ENCODE data around the gene HOXA3. TPM values are rescaled to one million over a fixed set of nuclear protein-coding genes. Genes with fewer than 3 reads are reported as not detected.

HOXA3 gene
- total RNA-seq, 4 donors from 2014 or later, result 10.2 to 16.6 (median 13.8) TPM

DNA sequence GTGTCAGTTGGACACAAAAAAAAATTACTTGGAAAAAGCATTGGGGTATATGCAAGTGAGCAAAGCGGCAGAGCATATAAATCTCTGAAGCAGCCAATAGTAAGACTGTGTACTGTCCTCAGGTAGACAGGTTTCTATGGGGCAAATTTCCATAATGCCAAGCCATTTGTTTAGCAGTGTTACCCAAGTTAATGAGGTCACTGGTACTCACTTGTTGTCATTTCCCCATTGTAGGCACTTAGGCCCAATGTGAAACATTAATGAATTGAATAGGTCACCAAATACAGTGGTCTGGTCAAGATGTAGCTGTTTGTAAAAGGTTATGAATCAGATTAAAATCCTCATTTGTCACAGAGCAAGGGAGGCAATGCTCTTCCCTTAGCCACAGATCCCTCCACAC, 84.1 kb downstream of the HOXA3 start:
- peaks cover 0 to 13% (median 6%) of the 10 kb centered on the region in 4 donors for H3K4me1 ChIP-seq
- no peak overlapping the region for H3K4me3 ChIP-seq
- intact Hi-C loops (cut with DNase I), result loop anchor here (10.0 kb wide), 1 partner anchor 173 kb away; no protein-coding TSS in a partner anchor
- WGBS, result 87% methylated on average over 1 of the region's 1 CpG
- TF ChIP-seq, protein P1, sequence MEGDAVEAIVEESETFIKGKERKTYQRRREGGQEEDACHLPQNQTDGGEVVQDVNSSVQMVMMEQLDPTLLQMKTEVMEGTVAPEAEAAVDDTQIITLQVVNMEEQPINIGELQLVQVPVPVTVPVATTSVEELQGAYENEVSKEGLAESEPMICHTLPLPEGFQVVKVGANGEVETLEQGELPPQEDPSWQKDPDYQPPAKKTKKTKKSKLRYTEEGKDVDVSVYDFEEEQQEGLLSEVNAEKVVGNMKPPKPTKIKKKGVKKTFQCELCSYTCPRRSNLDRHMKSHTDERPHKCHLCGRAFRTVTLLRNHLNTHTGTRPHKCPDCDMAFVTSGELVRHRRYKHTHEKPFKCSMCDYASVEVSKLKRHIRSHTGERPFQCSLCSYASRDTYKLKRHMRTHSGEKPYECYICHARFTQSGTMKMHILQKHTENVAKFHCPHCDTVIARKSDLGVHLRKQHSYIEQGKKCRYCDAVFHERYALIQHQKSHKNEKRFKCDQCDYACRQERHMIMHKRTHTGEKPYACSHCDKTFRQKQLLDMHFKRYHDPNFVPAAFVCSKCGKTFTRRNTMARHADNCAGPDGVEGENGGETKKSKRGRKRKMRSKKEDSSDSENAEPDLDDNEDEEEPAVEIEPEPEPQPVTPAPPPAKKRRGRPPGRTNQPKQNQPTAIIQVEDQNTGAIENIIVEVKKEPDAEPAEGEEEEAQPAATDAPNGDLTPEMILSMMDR (IDR thresholded peaks at IDR 0.05), result no peak
- TF ChIP-seq POLR2A (IDR thresholded peaks at IDR 0.05; ENCODE audit: low read depth) (no peak), POLR2AphosphoS5 (IDR thresholded peaks at IDR 0.05) (no peak)
- no peak for DNase-seq (ENCODE audit: extremely low spot score)
- no peaks in the 10 kb centered on the region for H3K9me3 ChIP-seq
- H3K36me3 ChIP-seq, result no peaks in the 10 kb centered on the region
- H3K27me3 ChIP-seq, result no peaks in the 10 kb centered on the region
- H3K27ac ChIP-seq (replicated peaks in 1 of 4), result no peak overlapping the region

DNA sequence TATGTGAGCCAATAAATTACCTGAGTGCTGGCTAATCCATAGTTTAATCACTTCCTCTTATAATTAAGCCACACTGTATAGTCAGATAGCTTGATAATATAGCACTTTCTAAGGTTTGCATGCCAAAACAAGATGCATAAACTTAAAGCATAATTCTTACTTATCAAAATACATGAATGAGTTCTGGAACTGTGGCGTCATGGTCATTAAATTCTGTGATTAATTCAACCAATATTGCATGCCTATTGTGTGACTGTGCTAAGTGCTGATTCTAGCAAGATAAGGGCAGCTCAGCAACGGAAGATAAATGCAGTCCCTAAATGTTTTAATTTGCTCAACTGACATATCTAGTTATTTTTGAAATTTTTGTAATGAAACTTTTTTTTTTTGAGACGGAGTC, 86.2 kb downstream of the HOXA3 start:
- 77% methylated on average over 3 of the region's 3 CpGs for WGBS

DNA sequence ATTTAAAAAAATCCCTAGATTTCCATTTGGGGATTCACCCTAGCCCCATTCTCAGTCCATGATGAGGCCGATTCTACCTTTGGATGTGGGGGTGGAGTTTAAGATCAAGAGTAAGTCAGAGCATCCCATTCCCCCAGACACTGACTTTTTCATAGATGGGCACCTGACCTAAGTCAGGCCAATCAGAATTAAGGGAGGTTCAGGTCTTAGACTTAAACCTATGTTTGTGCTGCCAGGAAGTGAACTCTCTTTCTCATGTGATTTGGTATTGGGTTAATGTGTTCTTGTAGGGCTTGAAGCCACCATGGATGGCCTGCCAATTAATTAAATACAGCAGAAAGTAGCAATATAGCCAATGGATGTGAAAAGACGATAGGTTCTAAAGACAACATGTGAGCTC, 86.7 kb downstream of the HOXA3 start:
- H3K4me3 ChIP-seq, result no peak overlapping the region
- no peak for TF ChIP-seq POLR2A (IDR thresholded peaks at IDR 0.05; ENCODE audit: low read depth)
- TF ChIP-seq EP300 (IDR thresholded peaks at IDR 0.05), result no peak
- TF ChIP-seq, protein P1 (IDR thresholded peaks at IDR 0.05), result no peak
- no peak for TF ChIP-seq POLR2AphosphoS5 (IDR thresholded peaks at IDR 0.05)
- intact Hi-C loops (cut with DNase I), result loop anchor here (10.0 kb wide), 1 partner anchor 171 kb away; no protein-coding TSS in a partner anchor
- WGBS, result 88% methylated on average over 2 of the region's 2 CpGs
- H3K36me3 ChIP-seq, result no peaks in the 10 kb centered on the region
- peaks cover 0 to 13% (median 6%) of the 10 kb centered on the region in 4 donors for H3K4me1 ChIP-seq
- H3K27me3 ChIP-seq, result no peaks in the 10 kb centered on the region
- H3K27ac ChIP-seq (replicated peaks in 1 of 4), result no peak overlapping the region
- no peak for DNase-seq (ENCODE audit: extremely low spot score)
- no peaks in the 10 kb centered on the region for H3K9me3 ChIP-seq

More for the DNA sequence above, 86.2 kb downstream of the HOXA3 start:
- no peak overlapping the region for H3K4me3 ChIP-seq
- TF ChIP-seq EP300 (IDR thresholded peaks at IDR 0.05), result no peak
- TF ChIP-seq, protein P1 (IDR thresholded peaks at IDR 0.05), result no peak
- no peak for TF ChIP-seq POLR2AphosphoS5 (IDR thresholded peaks at IDR 0.05)
- no peak for TF ChIP-seq POLR2A (IDR thresholded peaks at IDR 0.05; ENCODE audit: low read depth)
- intact Hi-C loops (cut with DNase I), result loop anchor here (10.0 kb wide), 1 partner anchor 171 kb away; no protein-coding TSS in a partner anchor
- H3K27me3 ChIP-seq, result no peaks in the 10 kb centered on the region
- no peak for DNase-seq (ENCODE audit: extremely low spot score)
- H3K27ac ChIP-seq (replicated peaks in 1 of 4), result no peak overlapping the region
- H3K36me3 ChIP-seq, result no peaks in the 10 kb centered on the region
- peaks cover 0 to 13% (median 6%) of the 10 kb centered on the region in 4 donors for H3K4me1 ChIP-seq
- H3K9me3 ChIP-seq, result no peaks in the 10 kb centered on the region

DNA sequence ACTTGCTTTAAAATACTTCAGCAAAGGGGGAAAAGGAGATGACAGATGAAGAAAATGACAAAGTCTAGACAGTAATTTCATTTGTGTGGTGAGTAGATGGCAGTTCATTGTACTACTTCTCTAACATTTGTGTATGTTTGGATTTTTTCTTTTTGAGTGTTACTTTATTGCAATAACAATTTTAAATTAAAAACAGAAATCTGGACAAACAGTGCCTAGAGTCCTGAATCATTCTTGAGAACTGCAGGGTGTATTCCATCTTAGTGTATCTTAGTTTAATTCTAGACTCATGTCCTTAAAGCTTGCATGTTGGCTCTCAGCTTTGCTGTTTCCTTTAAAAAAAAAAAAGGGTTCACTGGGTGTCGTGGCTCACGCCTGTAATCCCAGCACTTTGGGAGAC, 87.7 kb downstream of the HOXA3 start:
- DNase-seq (ENCODE audit: extremely low spot score), result no peak
- no peak for TF ChIP-seq POLR2A (IDR thresholded peaks at IDR 0.05; ENCODE audit: low read depth)
- TF ChIP-seq, protein P1 (IDR thresholded peaks at IDR 0.05), result no peak
- no peak for TF ChIP-seq EP300 (IDR thresholded peaks at IDR 0.05)
- no peak for TF ChIP-seq POLR2AphosphoS5 (IDR thresholded peaks at IDR 0.05)
- 77% methylated on average over 2 of the region's 2 CpGs for WGBS
- H3K4me3 ChIP-seq, result no peak overlapping the region
- H3K9me3 ChIP-seq, result no peaks in the 10 kb centered on the region
- intact Hi-C loops (cut with DNase I), result loop anchor here (10.0 kb wide), 1 partner anchor 170 kb away; no protein-coding TSS in a partner anchor
- no peaks in the 10 kb centered on the region for H3K36me3 ChIP-seq
- H3K4me1 ChIP-seq, result peaks cover 0 to 13% (median 6%) of the 10 kb centered on the region in 4 donors
- no peaks in the 10 kb centered on the region for H3K27me3 ChIP-seq
- no peak overlapping the region for H3K27ac ChIP-seq (replicated peaks in 1 of 4)

DNA sequence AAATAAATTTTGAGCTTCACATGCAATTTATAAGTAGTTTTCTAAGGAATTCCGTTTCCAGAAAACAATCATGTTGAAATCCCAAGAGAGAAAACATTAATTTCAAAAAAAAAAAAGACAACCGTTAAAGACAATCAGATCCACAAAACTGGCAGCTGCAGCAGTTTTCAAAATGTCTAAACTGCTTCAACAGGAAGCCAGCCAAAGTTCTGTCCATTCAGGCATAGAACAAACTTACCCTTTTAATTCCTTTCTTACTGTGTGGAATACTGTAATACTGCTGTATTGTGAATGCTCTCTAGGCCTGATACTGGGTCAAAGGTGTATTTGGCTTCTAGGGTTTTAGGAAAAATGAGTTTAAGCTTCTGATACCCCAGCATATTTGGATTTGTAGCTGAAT, 88.2 kb downstream of the HOXA3 start:
- intact Hi-C loops (cut with DNase I), result loop anchor here (10.0 kb wide), 1 partner anchor 169 kb away; no protein-coding TSS in a partner anchor
- TF ChIP-seq, protein P1 (IDR thresholded peaks at IDR 0.05), result no peak
- TF ChIP-seq POLR2AphosphoS5 (IDR thresholded peaks at IDR 0.05), result no peak
- TF ChIP-seq EP300 (IDR thresholded peaks at IDR 0.05), result no peak
- no peak for TF ChIP-seq POLR2A (IDR thresholded peaks at IDR 0.05; ENCODE audit: low read depth)
- 18% methylated on average over 2 of the region's 2 CpGs for WGBS
- Histone ChIP-seq H3K27ac (replicated peaks in 1 of 4) (no peak overlapping the region), H3K4me1 (peaks cover 0 to 13% (median 6%) of the 10 kb centered on the region in 4 donors), H3K9me3 (no peaks in the 10 kb centered on the region), H3K36me3 (no peaks in the 10 kb centered on the region), H3K27me3 (no peaks in the 10 kb centered on the region), H3K4me3 (no peak overlapping the region)
- DNase-seq (ENCODE audit: extremely low spot score), result no peak

Data from esophagus muscularis mucosa (tissue), 4 donors.